GM21529 (cell line): ENCODE measurements around the gene BEGAIN.

Experiments used
- ATAC-seq: cut with Tn5 transposase; IDR thresholded peaks from one replicate; pipeline ENCODE4 v1.9.1; 2021; ENCODE audit not compliant: unreplicated experiment

The BEGAIN gene, protein sequence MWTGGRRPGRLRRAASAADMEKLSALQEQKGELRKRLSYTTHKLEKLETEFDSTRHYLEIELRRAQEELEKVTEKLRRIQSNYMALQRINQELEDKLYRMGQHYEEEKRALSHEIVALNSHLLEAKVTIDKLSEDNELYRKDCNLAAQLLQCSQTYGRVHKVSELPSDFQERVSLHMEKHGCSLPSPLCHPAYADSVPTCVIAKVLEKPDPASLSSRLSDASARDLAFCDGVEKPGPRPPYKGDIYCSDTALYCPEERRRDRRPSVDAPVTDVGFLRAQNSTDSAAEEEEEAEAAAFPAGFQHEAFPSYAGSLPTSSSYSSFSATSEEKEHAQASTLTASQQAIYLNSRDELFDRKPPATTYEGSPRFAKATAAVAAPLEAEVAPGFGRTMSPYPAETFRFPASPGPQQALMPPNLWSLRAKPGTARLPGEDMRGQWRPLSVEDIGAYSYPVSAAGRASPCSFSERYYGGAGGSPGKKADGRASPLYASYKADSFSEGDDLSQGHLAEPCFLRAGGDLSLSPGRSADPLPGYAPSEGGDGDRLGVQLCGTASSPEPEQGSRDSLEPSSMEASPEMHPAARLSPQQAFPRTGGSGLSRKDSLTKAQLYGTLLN

GRCh38 chr14:100587086-100587762, at the start of gene BEGAIN:
BEGAIN (minus strand) TSS chr14:100587417; CDS start chr14:100587290, 127 bp downstream.
- no peak for ATAC-seq

- no peak for ATAC-seq
Measured at GRCh38 chr14:100636559-100636958, 49.3 kb upstream of the BEGAIN start.

DNA sequence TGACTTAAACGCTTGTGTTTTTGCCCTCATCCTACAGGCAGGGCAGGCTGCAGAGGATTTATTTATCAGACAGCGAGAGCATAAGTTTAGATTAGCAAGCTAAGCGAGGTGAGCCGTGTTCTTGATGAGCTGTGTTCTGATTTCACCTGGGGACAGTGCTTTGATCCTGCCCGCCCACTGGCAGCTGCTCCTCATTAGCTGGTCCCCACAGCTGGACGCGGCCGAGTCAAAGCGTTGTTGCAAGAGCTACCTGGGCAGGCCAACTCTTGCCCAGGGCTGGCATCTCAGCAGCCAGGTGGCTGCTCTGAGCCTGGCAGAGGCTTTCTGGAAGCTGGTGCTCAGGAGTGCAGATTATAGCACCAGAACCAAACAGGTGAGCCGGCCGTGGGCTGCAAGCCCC, 46.8 kb upstream of the BEGAIN start:
- ATAC-seq: no peak

DNA sequence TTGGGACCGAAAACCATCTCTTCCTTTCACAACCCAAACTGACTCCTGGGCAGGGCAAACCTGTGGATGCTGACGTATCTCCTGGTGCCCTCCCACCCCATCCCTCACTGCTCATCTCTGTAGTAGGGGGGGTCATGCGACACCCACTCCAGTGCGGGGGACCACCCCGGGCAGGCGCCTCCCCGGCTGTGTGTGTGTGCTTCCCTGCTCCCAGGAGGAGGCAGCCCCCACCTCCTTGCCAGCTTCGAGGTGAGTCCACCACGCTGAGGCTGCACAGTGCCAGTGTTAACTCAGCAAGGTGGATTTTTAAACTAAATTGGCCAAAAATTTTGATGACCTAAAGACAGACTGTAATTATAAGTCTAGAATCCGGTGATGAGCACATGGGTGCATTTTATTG, 46.2 kb upstream of the BEGAIN start:
- no peak for ATAC-seq

- no peak for ATAC-seq
Measured at GRCh38 chr14:100629696-100630095, 42.5 kb upstream of the BEGAIN start.

DNA sequence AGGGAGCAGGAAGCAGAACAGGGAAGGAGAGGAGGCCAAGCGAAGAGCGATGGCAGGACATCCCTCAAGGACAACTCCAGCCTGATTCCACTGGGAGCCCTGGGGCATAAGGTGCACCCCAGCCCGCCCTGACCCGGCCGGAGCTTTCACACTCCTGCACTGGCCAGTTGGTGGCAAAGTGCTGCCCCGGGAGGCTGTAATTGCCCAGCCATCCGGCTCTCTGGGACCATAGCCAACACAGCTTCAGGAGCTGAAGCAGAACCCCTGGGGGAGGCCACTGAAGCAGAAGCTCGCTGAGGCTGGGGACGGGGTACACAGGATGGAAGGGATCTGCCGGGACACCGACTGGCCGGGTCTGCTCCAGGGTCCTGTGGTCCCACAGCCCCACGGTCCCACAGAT, 41.9 kb upstream of the BEGAIN start:
- no peak for ATAC-seq

GRCh38 chr14:100628225-100628624, 41.0 kb upstream of the BEGAIN start:
- ATAC-seq: no peak

DNA sequence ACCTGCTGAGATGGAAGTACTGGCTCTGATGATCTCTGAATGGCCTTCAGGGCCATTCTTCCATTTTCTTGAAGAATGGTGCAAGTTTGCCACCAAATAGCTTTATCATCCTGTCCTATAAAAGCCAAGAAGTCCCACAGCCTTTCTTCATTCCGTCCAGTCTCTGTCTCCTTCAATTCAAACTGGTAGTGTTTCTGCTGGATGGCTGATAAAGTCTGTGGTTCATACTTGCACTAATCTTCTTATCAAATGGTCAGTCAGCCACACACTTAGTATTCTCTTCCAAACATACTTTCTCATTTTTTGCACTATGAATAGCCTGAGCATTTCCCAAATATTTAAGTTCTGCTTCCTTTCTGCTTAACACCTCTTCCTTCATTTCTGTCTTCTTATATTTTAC, 39.4 kb upstream of the BEGAIN start:
- ATAC-seq: no peak

GRCh38 chr14:100623961-100624360, 36.7 kb upstream of the BEGAIN start:
- no peak for ATAC-seq

DNA sequence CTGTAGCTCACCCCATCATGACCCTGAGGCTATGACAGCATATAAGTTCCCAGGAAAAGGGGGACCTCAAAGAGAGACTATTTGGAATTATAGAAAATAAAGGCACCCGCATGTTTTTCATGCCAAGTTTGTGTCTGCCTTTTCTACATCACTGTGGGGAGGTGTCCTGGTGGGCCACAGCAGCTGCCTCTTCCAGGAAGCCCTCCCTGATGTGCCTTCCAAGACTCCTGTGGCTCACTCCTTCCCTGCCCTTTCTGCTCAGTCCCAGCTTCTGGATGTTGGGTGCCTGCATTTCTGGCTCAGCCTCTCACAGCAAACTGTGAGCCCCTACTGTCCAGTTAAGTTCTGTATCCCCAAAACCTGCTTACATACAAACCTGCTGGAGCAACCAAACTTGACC, 36.3 kb upstream of the BEGAIN start:
- ATAC-seq: no peak

GRCh38 chr14:100622708-100623485, 35.7 kb upstream of the BEGAIN start:
- no peak for ATAC-seq

GRCh38 chr14:100622224-100622623, 35.0 kb upstream of the BEGAIN start:
- no peak for ATAC-seq

GRCh38 chr14:100621806-100622205, 34.6 kb upstream of the BEGAIN start:
- ATAC-seq: no peak

GRCh38 chr14:100620255-100621100, 33.3 kb upstream of the BEGAIN start:
- no peak for ATAC-seq

GRCh38 chr14:100619396-100620254, 32.4 kb upstream of the BEGAIN start:
- no peak for ATAC-seq

GRCh38 chr14:100618763-100619320, 31.6 kb upstream of the BEGAIN start:
- no peak for ATAC-seq

DNA sequence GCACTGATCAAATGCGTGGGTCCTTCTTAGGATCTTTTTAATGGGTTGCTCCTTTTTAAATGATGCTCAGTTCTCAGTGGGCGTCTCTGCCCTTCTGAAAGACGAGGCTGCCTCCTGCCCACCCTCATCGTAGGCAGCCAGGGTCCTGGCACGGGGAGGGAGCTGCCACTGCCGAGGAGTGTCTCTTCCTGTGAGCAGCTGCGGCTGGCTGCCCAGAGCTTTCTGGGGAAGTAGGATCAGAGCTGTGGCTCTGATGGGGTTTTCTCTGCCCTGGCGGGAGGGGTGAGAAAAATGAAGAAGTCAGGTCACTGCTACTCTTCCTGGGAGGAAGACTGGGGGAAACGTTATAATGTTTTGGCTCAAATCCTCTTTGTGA, 31.1 kb upstream of the BEGAIN start:
- no peak for ATAC-seq

DNA sequence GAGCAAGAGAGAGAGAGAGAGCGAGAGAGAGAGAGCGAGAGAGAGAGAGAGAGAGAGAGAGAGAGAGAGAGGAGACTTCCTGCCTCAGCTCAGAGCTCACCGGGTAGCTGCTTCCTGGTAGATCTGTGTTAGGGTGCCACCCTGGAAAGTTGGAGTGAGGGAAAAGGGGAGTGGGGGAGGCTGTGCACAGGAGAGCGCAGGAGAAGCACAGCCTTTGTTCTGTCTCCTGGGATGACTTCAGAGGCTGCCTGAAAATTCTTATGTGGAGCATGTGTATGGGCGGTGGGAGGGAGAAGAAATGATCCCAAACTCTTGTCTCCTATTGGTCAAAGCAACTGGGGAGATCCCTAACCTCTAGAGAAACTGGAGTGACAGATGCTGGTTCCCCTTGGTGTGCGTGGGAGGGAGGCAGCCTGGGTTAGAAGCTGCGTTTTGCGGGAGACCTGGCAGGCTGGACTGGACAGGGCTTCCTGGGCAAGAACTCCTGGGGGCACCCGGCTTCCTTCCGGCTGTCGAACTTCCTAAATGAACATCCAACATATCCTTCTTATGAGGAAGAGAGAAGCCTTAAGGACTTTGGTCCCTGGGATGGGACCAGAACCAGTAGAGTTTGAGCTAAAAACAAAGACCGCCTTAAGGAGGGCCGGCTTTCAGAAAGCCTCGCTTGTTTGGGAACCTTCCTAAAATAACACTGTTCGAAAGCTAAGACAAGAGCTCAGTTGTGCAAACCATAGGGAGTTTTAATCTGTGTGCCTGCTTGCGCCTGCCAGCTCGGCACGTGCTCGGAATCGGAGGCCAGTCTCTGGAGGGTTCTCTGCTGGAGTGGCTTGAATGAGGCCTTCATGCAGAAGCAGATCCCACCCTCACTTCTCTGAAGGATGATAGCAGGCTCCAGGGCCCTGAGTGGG, 30.4 kb upstream of the BEGAIN start:
- no peak for ATAC-seq
